Erythroblast (primary cell): Measurements from ENCODE around the gene EIF4EBP2.

Source experiments
- GATA1 ChIP-seq: IDR thresholded peaks from 2 replicates; pipeline ENCODE4 v1.6.1; 2011; ENCODE audit warnings: low read depth, mild to moderate bottlenecking, control low read depth, low read length, moderate library complexity
- POLR2A ChIP-seq: IDR thresholded peaks from 2 replicates; pipeline ENCODE4 v1.6.1; 2011; ENCODE audit warnings: mild to moderate bottlenecking, low read length

DNA sequence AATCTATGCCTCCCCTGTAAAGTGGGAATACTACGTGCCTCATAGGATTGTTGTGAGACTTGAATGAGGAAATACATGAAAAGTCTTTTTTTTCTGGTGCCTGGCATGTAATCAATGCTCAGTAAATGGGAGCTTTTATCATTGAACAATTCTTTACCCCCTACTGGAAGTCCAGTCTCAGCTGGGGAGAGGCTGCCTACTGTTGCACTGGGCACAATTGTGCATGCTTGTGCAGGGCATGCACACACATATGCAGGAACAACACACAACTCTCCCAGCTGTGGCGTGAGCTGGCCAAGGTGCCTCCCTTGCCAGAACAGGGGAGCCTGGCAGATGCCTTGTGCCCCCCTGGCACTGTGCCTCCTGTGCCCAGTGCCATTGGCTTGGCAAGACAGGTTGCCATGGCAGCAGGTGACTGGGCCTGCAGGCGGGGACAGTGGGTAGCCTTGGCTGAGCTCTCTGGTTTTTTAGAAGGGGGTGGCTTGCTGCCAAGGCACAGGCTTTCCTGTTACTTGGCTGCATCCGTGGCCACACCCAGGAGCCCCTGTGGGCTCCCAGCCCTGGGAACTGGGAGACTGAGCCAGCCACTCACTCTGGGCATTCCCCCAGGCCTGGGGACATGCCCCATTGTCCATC lies 58.5 kb downstream of the EIF4EBP2 start:
- no peak for TF ChIP-seq POLR2A
- no peak for TF ChIP-seq GATA1
